ENCODE measurements around the gene HOXD8. TPM values are rescaled to one million over a fixed set of nuclear protein-coding genes. Genes with fewer than 3 reads are reported as not detected.

HOXD8 gene
- total RNA-seq, 2 experiments from 2014 or later, result not detected

- H3K4me1 Mint-ChIP-seq, result peaks cover 18% of the 10 kb centered on the region
These were observed 35.6 kb upstream of the HOXD8 start for GRCh38 chr2:176093898-176094249.

GRCh38 chr2:176094349-176094748 is 35.2 kb upstream of the HOXD8 start:
- no peak for DNase-seq
- H3K9me3 Mint-ChIP-seq (ENCODE audit: low read depth), result no peaks in the 10 kb centered on the region
- no peak overlapping the region for H3K27ac Mint-ChIP-seq
- ATAC-seq, result no peak
- H3K27me3 Mint-ChIP-seq, result peaks cover 92% of the 10 kb centered on the region
- CTCF ChIA-PET, result interaction anchor here (1.5 kb wide), 2 partner anchors 33 to 558 kb away, joined by 3 to 5 read pairs; no protein-coding TSS in a partner anchor
- H3K4me1 Mint-ChIP-seq, result peaks cover 18% of the 10 kb centered on the region
- H3K36me3 Mint-ChIP-seq, result peaks cover 3% of the 10 kb centered on the region
- H3K4me3 Mint-ChIP-seq, result peak overlapping the region; percentile 3

More at GRCh38 chr2:176093898-176094249, 35.6 kb upstream of the HOXD8 start:
- Mint-ChIP-seq H3K9me3 (ENCODE audit: low read depth) (no peaks in the 10 kb centered on the region), H3K27ac (peak overlapping the region; percentile 48), H3K36me3 (peaks cover 3% of the 10 kb centered on the region), H3K27me3 (peaks cover 92% of the 10 kb centered on the region), H3K4me3 (peak overlapping the region; percentile 3)
- DNase-seq (no peak), ATAC-seq (no peak)
- CTCF ChIA-PET, result interaction anchor here (1.5 kb wide), 2 partner anchors 33 to 559 kb away, joined by 3 to 5 read pairs; no protein-coding TSS in a partner anchor

GRCh38 chr2:176095421-176095820 is 34.1 kb upstream of the HOXD8 start:
- Mint-ChIP-seq H3K27me3 (peaks cover 90% of the 10 kb centered on the region), H3K36me3 (peaks cover 3% of the 10 kb centered on the region), H3K9me3 (ENCODE audit: low read depth) (no peaks in the 10 kb centered on the region), H3K4me3 (no peak overlapping the region), H3K4me1 (peaks cover 18% of the 10 kb centered on the region), H3K27ac (no peak overlapping the region)
- CTCF ChIA-PET, result interaction anchor here (0.9 to 3.6 kb wide), 7 partner anchors 16 to 731 kb away, joined by 3 to 65 read pairs (median 7); partner anchors contain the start of gene LNPK
- no peak for DNase-seq
- ATAC-seq, result no peak

- no peaks in the 10 kb centered on the region for H3K9me3 Mint-ChIP-seq (ENCODE audit: low read depth)
- DNase-seq (no peak), ATAC-seq (no peak)
- peaks cover 90% of the 10 kb centered on the region for H3K27me3 Mint-ChIP-seq
- CTCF ChIA-PET, result interaction anchor here (0.9 to 3.6 kb wide), 15 partner anchors 15 to 846 kb away, joined by 3 to 65 read pairs (median 7); partner anchors contain the start of gene LNPK
- H3K36me3 Mint-ChIP-seq, result peaks cover 3% of the 10 kb centered on the region
- H3K4me3 Mint-ChIP-seq, result peak overlapping the region; percentile 65
- peaks cover 18% of the 10 kb centered on the region for H3K4me1 Mint-ChIP-seq
- no peak overlapping the region for H3K27ac Mint-ChIP-seq
These were observed 33.1 kb upstream of the HOXD8 start for GRCh38 chr2:176096243-176096985.

- Mint-ChIP-seq H3K27me3 (peaks cover 90% of the 10 kb centered on the region), H3K9me3 (ENCODE audit: low read depth) (no peaks in the 10 kb centered on the region), H3K27ac (no peak overlapping the region), H3K36me3 (peaks cover 3% of the 10 kb centered on the region), H3K4me3 (peak overlapping the region; percentile 65), H3K4me1 (peaks cover 15% of the 10 kb centered on the region)
- ATAC-seq (peak; percentile 72), DNase-seq (peak; percentile 70)
- CTCF ChIA-PET, result interaction anchor here (0.6 to 3.6 kb wide), 22 partner anchors 8 to 847 kb away, joined by 3 to 65 read pairs (median 4); partner anchors contain the start of gene LNPK
These were observed 32.3 kb upstream of the HOXD8 start for GRCh38 chr2:176096986-176097819.

GRCh38 chr2:176097820-176098365 is 31.6 kb upstream of the HOXD8 start:
- CTCF ChIA-PET, result interaction anchor here (0.6 to 3.6 kb wide), 17 partner anchors 9 to 847 kb away, joined by 3 to 65 read pairs (median 4); partner anchors contain the start of gene LNPK
- peaks cover 3% of the 10 kb centered on the region for H3K36me3 Mint-ChIP-seq
- no peak for ATAC-seq
- no peak for DNase-seq
- H3K27me3 Mint-ChIP-seq, result peaks cover 96% of the 10 kb centered on the region
- H3K9me3 Mint-ChIP-seq (ENCODE audit: low read depth), result no peaks in the 10 kb centered on the region
- peaks cover 15% of the 10 kb centered on the region for H3K4me1 Mint-ChIP-seq
- H3K4me3 Mint-ChIP-seq, result peak overlapping the region; percentile 35
- H3K27ac Mint-ChIP-seq, result no peak overlapping the region

- no peak for ATAC-seq
- Mint-ChIP-seq H3K27ac (no peak overlapping the region), H3K4me1 (peaks cover 15% of the 10 kb centered on the region), H3K4me3 (no peak overlapping the region), H3K27me3 (peaks cover 96% of the 10 kb centered on the region), H3K9me3 (ENCODE audit: low read depth) (no peaks in the 10 kb centered on the region), H3K36me3 (peaks cover 3% of the 10 kb centered on the region)
- no peak for DNase-seq
- CTCF ChIA-PET, result interaction anchor here (2.0 to 3.6 kb wide), 4 partner anchors 19 to 848 kb away, joined by 7 to 65 read pairs (median 8); no protein-coding TSS in a partner anchor
These were observed 30.9 kb upstream of the HOXD8 start for GRCh38 chr2:176098366-176099158.

- H3K4me1 Mint-ChIP-seq, result peaks cover 10% of the 10 kb centered on the region
- no peak overlapping the region for H3K27ac Mint-ChIP-seq
- H3K4me3 Mint-ChIP-seq, result no peak overlapping the region
- no peak for DNase-seq
- H3K36me3 Mint-ChIP-seq, result no peaks in the 10 kb centered on the region
- H3K9me3 Mint-ChIP-seq (ENCODE audit: low read depth), result no peaks in the 10 kb centered on the region
- no peak for ATAC-seq
- H3K27me3 Mint-ChIP-seq, result peaks cover 96% of the 10 kb centered on the region
- CTCF ChIA-PET, result interaction anchor here (3.6 kb wide), 1 partner anchor 411 kb away, joined by 65 read pairs; no protein-coding TSS in a partner anchor
These were observed 30.3 kb upstream of the HOXD8 start for GRCh38 chr2:176099159-176099727.

GRCh38 chr2:176099728-176100546 is 29.6 kb upstream of the HOXD8 start, which contains the start of gene HOXD12:
Gene HOXD12, plus strand, starts transcription at chr2:176099795. Its CDS starts 7 bp downstream, at chr2:176099802.
- Mint-ChIP-seq H3K9me3 (ENCODE audit: low read depth) (no peaks in the 10 kb centered on the region), H3K27me3 (peaks cover 96% of the 10 kb centered on the region), H3K4me1 (peaks cover 10% of the 10 kb centered on the region), H3K4me3 (no peak within 1 kb of the TSS), H3K27ac (no peak within 1 kb of the TSS), H3K36me3 (no peaks in the 10 kb centered on the region)
- CTCF ChIA-PET, result no interaction called here
- DNase-seq (no peak), ATAC-seq (no peak)

- no peaks in the 10 kb centered on the region for H3K36me3 Mint-ChIP-seq
- CTCF ChIA-PET, result no interaction called here
- no peak for ATAC-seq
- no peak overlapping the region for H3K27ac Mint-ChIP-seq
- peaks cover 96% of the 10 kb centered on the region for H3K27me3 Mint-ChIP-seq
- no peak overlapping the region for H3K4me3 Mint-ChIP-seq
- no peak for DNase-seq
- H3K4me1 Mint-ChIP-seq, result peaks cover 10% of the 10 kb centered on the region
- no peaks in the 10 kb centered on the region for H3K9me3 Mint-ChIP-seq (ENCODE audit: low read depth)
These were observed 28.9 kb upstream of the HOXD8 start for GRCh38 chr2:176100547-176101140.

- Mint-ChIP-seq H3K36me3 (peaks cover 2% of the 10 kb centered on the region), H3K27me3 (peaks cover 96% of the 10 kb centered on the region), H3K4me3 (no peak overlapping the region), H3K9me3 (ENCODE audit: low read depth) (no peaks in the 10 kb centered on the region), H3K4me1 (peaks cover 13% of the 10 kb centered on the region), H3K27ac (no peak overlapping the region)
- no peak for ATAC-seq
- CTCF ChIA-PET, result interaction anchor here (1.3 kb wide), 1 partner anchor 39 kb away, joined by 3 read pairs; no protein-coding TSS in a partner anchor
- no peak for DNase-seq
These were observed 28.2 kb upstream of the HOXD8 start for GRCh38 chr2:176101216-176101830.
